Pancreas (tissue), 10 donors: Measurements from ENCODE around the gene HOXA10. TPM values are rescaled to one million over a fixed set of nuclear protein-coding genes. Genes with fewer than 3 reads are reported as not detected.

Experiments used
- ATAC-seq, 4 donors: fragments of 200-7000 bp; cut with Tn5 transposase; one replicate each; pipeline versions ENCODE4 v1.8.0 to v1.9.1; 2020; ENCODE audit warnings: mild to moderate bottlenecking in 4 of 4, moderate library complexity in 4 of 4
- DNase-seq, 6 donors: peaks; one replicate each; pipeline ENCODE4 v3.0.0-alpha.2; 2020
- FAIRE-seq: peaks from 2 replicates; lab custom pipeline; 2012; peaks lifted over from hg19 to GRCh38; lab: Jason Lieb, UNC
- H3K27ac ChIP-seq, 4 donors: fragments of 200-600 bp; sonication (generic); 1 replicate in 3 of 4; 2 replicates in 1 of 4; pipeline versions ENCODE4 v1.5.0 to v1.8.0; 2020
- H3K27me3 ChIP-seq, 4 donors: fragments of 200-600 bp; one replicate each; pipeline ENCODE4 v1.8.0; 2021
- H3K36me3 ChIP-seq, 3 donors: fragments of 200-600 bp; sonication (generic) in 1 of 3; one replicate each; pipeline versions ENCODE4 v1.5.0 to v1.8.0; 2020 to 2021
- H3K4me1 ChIP-seq, 3 donors: fragments of 200-600 bp; one replicate each; pipeline ENCODE4 v1.8.0; 2021
- H3K4me3 ChIP-seq, 4 donors: fragments of 200-600 bp; sonication (generic) in 2 of 4; one replicate each; pipeline versions ENCODE4 v1.5.0 to v1.8.0; 2020 to 2021
- H3K9me3 ChIP-seq, 4 donors: fragments of 200-600 bp; one replicate each; pipeline ENCODE4 v1.8.0; 2021
- CTCF ChIP-seq, 4 donors: fragments of 200-600 bp; sonication (generic) in 3 of 4; IDR thresholded peaks; one replicate each; pipeline versions ENCODE4 v1.5.0 to v1.8.0; 2021; ENCODE audit warnings: antibody characterized with exemption in 4 of 4
- WGBS, 2 donors: extraction: QIAGEN DNeasy Blood & Tissue Kit; methylation state at CpG; one replicate each; pipeline ENCODE4 v1.1.7; 2013; 5-methylcytosine and 5-hydroxymethylcytosine counted together
- intact Hi-C, 3 donors: fragments of 100-400 bp; cut with DNase I; formaldehyde crosslinking; loops; one replicate each; pipeline versions ENCODE4 v1.11.1 to v1.14.2; 2022
- polyA plus RNA-seq, 2 donors: library from polyadenylated mRNA; stranded (reverse); fragments of 200-250 nt; gene quantifications; one replicate each; pipeline ENCODE4 v1.2.3, GENCODE V29; 2013
- total RNA-seq, 6 donors: library from RNA; stranded (reverse); fragmentation: NEBNext Ultra II Directional in 4 of 6; extraction: Animal tissue kit (Norgen Biotek cat#: 25700) in 4 of 6; gene quantifications; one replicate each; pipeline versions ENCODE4 v1.2.1 to v1.2.4, GENCODE V29; 2021 to 2023
- donor health status: healthy with polysubstance abuse.
- donor health status: DM: no; HTN: no; CAD: no; lungs with moderate emphysema.
- donor health status: DM: no; HTN: no; CAD: no.
- donor health status: control.
- donor health status: control.
- donor health status: Bipolar disorder and iron deficiency.
- donor health status: DM: yes; HTN: yes; CAD: no.
- donor health status: DM: no; HTN: no; CAD: no.
- donor health status: DM: no; HTN: no; CAD: no.
- donor health status: DM: yes; HTN: yes; CAD: no.

HOXA10 gene
- total and polyA plus RNA-seq, 8 donors: 0.09 to 0.18 (median 0.14) TPM; not detected in 4

- TF ChIP-seq CTCF (IDR thresholded peaks at IDR 0.05): no peak
- H3K27me3 ChIP-seq: peaks cover 19 to 79% (median 38%) of the 10 kb centered on the region in 4 donors
- H3K36me3 ChIP-seq: no peaks in the 10 kb centered on the region
- WGBS, 2 donors: 10% methylated on average over 46 of the region's 46 CpGs
- FAIRE-seq: no peak
- peaks cover 0 to 2% (median 0%) of the 10 kb centered on the region in 3 donors for H3K4me1 ChIP-seq
- no peak overlapping the region for H3K27ac ChIP-seq
- ATAC-seq: no peak
- intact Hi-C loops: no loop called here
- peak overlapping the region in 1 of 4 donors; percentile 10 for H3K4me3 ChIP-seq
- H3K9me3 ChIP-seq: no peaks in the 10 kb centered on the region
- peak in 3 of 6 donors; percentile 7 to 69 (median 56) for DNase-seq
These were observed 8.1 kb downstream of the HOXA10 start for GRCh38 chr7:27165996-27166530.

- DNase-seq (peak in 3 of 6 donors; percentile 11 to 71 (median 61)), ATAC-seq (no peak), FAIRE-seq (no peak)
- no peak within 1 kb of the TSS for H3K27ac ChIP-seq
- H3K27me3 ChIP-seq: peaks cover 17 to 78% (median 34%) of the 10 kb centered on the region in 4 donors
- H3K4me1 ChIP-seq: peaks cover 0 to 5% (median 4%) of the 10 kb centered on the region in 3 donors
- no peaks in the 10 kb centered on the region for H3K36me3 ChIP-seq
- no peaks in the 10 kb centered on the region for H3K9me3 ChIP-seq
- TF ChIP-seq CTCF (IDR thresholded peaks at IDR 0.05): no peak
- intact Hi-C loops: no loop called here
- H3K4me3 ChIP-seq: peak within 1 kb of the TSS in 1 of 4 donors; percentile 10
- WGBS, 2 donors: 9 to 10% methylated on average over 79 to 82 of the region's 82 CpGs
These were observed 8.8 kb downstream of the HOXA10 start, which contains the start of gene HOXA9 for GRCh38 chr7:27165089-27165995. Gene HOXA9 (minus strand): TSS chr7:27165537. CDS start chr7:27165457, 80 bp downstream.

GRCh38 chr7:27164367-27165088 lies 9.6 kb downstream of the HOXA10 start:
- no peaks in the 10 kb centered on the region for H3K36me3 ChIP-seq
- intact Hi-C loops: no loop called here
- H3K9me3 ChIP-seq: no peaks in the 10 kb centered on the region
- no peak for FAIRE-seq
- DNase-seq: peak in 3 of 6 donors; percentile 11 to 65 (median 58)
- H3K27me3 ChIP-seq: peaks cover 10 to 78% (median 27%) of the 10 kb centered on the region in 4 donors
- no peak for TF ChIP-seq CTCF (IDR thresholded peaks at IDR 0.05)
- peaks cover 0 to 7% (median 5%) of the 10 kb centered on the region in 3 donors for H3K4me1 ChIP-seq
- peak overlapping the region in 1 of 4 donors; percentile 10 for H3K4me3 ChIP-seq
- H3K27ac ChIP-seq: no peak overlapping the region
- 8 to 10% methylated on average over 47 of the region's 47 CpGs for WGBS, 2 donors
- no peak for ATAC-seq

- no peak for TF ChIP-seq CTCF (IDR thresholded peaks at IDR 0.05)
- H3K4me1 ChIP-seq: peaks cover 0 to 7% (median 5%) of the 10 kb centered on the region in 3 donors
- H3K27ac ChIP-seq: no peak overlapping the region
- no peaks in the 10 kb centered on the region for H3K36me3 ChIP-seq
- no peak for FAIRE-seq
- H3K27me3 ChIP-seq: peaks cover 9 to 78% (median 27%) of the 10 kb centered on the region in 4 donors
- H3K4me3 ChIP-seq: peak overlapping the region in 1 of 4 donors; percentile 10
- ATAC-seq: no peak
- WGBS, 2 donors: 24 to 29% methylated on average over 12 of the region's 12 CpGs
- DNase-seq: no peak
- intact Hi-C loops: no loop called here
- H3K9me3 ChIP-seq: no peaks in the 10 kb centered on the region
These were observed 10.1 kb downstream of the HOXA10 start for GRCh38 chr7:27164045-27164366.
